Fibroblast of lung (primary cell): ENCODE measurements around the gene MYBPC2. TPM values are rescaled to one million over a fixed set of nuclear protein-coding genes. Genes with fewer than 3 reads are reported as not detected.

ENCODE experiments used
- DNase-seq, 2 donors: peaks; one replicate each; pipeline versions ENCODE4 v3.0.0 to v3.0.0-alpha.2; 2010; ENCODE audit warnings: low read depth in 2 of 2
- H2AFZ ChIP-seq: 2 replicates; pipeline ENCODE4 v1.5.1; 2012; ENCODE audit warnings: low read length, control low read depth, inconsistent platforms
- H3K27ac ChIP-seq: 2 replicates; pipeline ENCODE4 v1.5.1; 2011; ENCODE audit warnings: low read length, control low read depth; ENCODE audit not compliant: insufficient read depth
- H3K27me3 ChIP-seq: 2 replicates; pipeline ENCODE4 v1.5.1; 2011; ENCODE audit warnings: mild to moderate bottlenecking, low read length; ENCODE audit not compliant: control insufficient read depth, insufficient read depth
- H3K36me3 ChIP-seq: 2 replicates; pipeline ENCODE4 v1.5.1; 2011; ENCODE audit warnings: low read length; ENCODE audit not compliant: control insufficient read depth, insufficient read depth
- H3K4me1 ChIP-seq: 2 replicates; pipeline ENCODE4 v1.5.1; 2011; ENCODE audit warnings: low read length; ENCODE audit not compliant: control insufficient read depth, insufficient read depth; ENCODE audit errors: extremely low read depth
- H3K4me2 ChIP-seq: 2 replicates; pipeline ENCODE4 v1.5.1; 2011; ENCODE audit warnings: low read length, control low read depth; ENCODE audit not compliant: insufficient read depth; ENCODE audit errors: extremely low read depth
- H3K4me3 ChIP-seq, 4 experiments: fragments of 200-600 bp in 1 of 4; sonication (generic) in 1 of 4; replicated peaks in 1 of 4; 2 replicates each; pipeline ENCODE4 v1.5.1; 2011 to 2016; ENCODE audit warnings: low read length in 4 of 4, low read depth in 3 of 4, mild to moderate bottlenecking in 3 of 4, control low read depth in 2 of 4, inconsistent platforms in 1 of 4, mixed read lengths in 1 of 4; ENCODE audit not compliant: insufficient read depth in 1 of 4; ENCODE audit errors: control extremely low read depth in 1 of 4
- H3K79me2 ChIP-seq: 2 replicates; pipeline ENCODE4 v1.5.1; 2012; ENCODE audit warnings: mild to moderate bottlenecking, low read length, inconsistent platforms; ENCODE audit not compliant: control insufficient read depth, insufficient read depth
- H3K9ac ChIP-seq: 2 replicates; pipeline ENCODE4 v1.5.1; 2011; ENCODE audit warnings: mild to moderate bottlenecking, low read length, control low read depth; ENCODE audit not compliant: insufficient read depth
- H3K9me3 ChIP-seq: 2 replicates; pipeline ENCODE4 v1.5.1; 2012; ENCODE audit warnings: low read depth, low read length; ENCODE audit not compliant: control insufficient read depth, insufficient read depth
- H4K20me1 ChIP-seq: 2 replicates; pipeline ENCODE4 v1.5.1; 2011; ENCODE audit warnings: low read length; ENCODE audit not compliant: control insufficient read depth, insufficient read depth; ENCODE audit errors: extremely low read depth
- EZH2 ChIP-seq: IDR thresholded peaks from 2 replicates; pipeline ENCODE4 v1.5.1; 2012; ENCODE audit warnings: low read length, control low read depth, mild to moderate bottlenecking; ENCODE audit errors: missing control alignments
- polyA plus RNA-seq, 2 donors: library from polyadenylated mRNA; depleted of rRNA in 1 of 2; stranded (reverse) in 1 of 2; unstranded in 1 of 2; fragments of >200 nt; gene quantifications; 2 replicates each; pipeline ENCODE4 v1.2.1, GENCODE V29; 2011 to 2012; ENCODE audit warnings: missing spikeins in 1 of 2
- total RNA-seq: library from RNA; depleted of rRNA; stranded (reverse); fragments of >200 nt; gene quantifications from 2 replicates; pipeline ENCODE4 v1.2.1, GENCODE V29; 2014
- TF ChIP-seq, protein P1 (sequence below), 2 donors: IDR thresholded peaks in 1 of 2; conservative IDR thresholded peaks in 1 of 2; 1 replicate in 1 of 2; 2 replicates in 1 of 2; pipeline ENCODE4 v1.5.1; 2011 to 2012; ENCODE audit warnings: low read length in 2 of 2, control low read depth in 1 of 2, inconsistent platforms in 1 of 2, low read depth in 1 of 2, mild to moderate bottlenecking in 1 of 2

The MYBPC2 gene
- total and polyA plus RNA-seq, 2 donors (not counting 1 experiment from before 2014, with no cell fraction given), result under 0.01 TPM; not detected in 1

DNA sequence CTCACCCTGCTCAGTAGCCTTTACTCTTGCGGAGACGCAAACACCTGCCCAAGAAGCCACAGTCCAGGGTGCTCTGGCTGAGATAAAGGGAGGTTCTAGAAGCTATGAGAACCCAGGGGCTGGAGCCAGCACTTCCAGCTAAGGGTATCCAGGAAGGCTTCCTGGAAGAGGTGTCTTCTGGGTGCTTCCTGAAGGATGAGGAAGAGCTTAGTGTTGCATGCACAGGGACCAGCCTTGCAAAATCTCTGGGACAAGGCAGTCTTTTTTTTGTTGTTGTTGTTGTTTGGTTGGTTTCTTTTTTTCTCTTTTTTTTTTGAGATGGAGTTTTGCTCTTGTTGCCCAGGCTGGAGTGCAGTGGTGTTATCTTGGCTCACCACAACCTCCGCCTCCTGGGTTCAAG, 20.6 kb downstream of the MYBPC2 start:
- TF ChIP-seq EZH2, result no peak
- TF ChIP-seq, protein P1, sequence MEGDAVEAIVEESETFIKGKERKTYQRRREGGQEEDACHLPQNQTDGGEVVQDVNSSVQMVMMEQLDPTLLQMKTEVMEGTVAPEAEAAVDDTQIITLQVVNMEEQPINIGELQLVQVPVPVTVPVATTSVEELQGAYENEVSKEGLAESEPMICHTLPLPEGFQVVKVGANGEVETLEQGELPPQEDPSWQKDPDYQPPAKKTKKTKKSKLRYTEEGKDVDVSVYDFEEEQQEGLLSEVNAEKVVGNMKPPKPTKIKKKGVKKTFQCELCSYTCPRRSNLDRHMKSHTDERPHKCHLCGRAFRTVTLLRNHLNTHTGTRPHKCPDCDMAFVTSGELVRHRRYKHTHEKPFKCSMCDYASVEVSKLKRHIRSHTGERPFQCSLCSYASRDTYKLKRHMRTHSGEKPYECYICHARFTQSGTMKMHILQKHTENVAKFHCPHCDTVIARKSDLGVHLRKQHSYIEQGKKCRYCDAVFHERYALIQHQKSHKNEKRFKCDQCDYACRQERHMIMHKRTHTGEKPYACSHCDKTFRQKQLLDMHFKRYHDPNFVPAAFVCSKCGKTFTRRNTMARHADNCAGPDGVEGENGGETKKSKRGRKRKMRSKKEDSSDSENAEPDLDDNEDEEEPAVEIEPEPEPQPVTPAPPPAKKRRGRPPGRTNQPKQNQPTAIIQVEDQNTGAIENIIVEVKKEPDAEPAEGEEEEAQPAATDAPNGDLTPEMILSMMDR (conservative IDR thresholded peaks at IDR 0.05 in 1 of 2, IDR thresholded peaks at IDR 0.05 in 1 of 2; ENCODE audit: low read depth in 1 of 2, low read length in 2 of 2), result no peak
- Histone ChIP-seq H3K4me1 (no peaks in the 10 kb centered on the region), H3K9me3 (no peaks in the 10 kb centered on the region), H3K79me2 (no peaks in the 10 kb centered on the region), H2AFZ (no peak overlapping the region), H3K4me2 (no peak overlapping the region), H3K27ac (no peak overlapping the region), H3K27me3 (peaks cover 4% of the 10 kb centered on the region), H3K4me3 (no peak overlapping the region), H3K36me3 (no peaks in the 10 kb centered on the region), H4K20me1 (no peaks in the 10 kb centered on the region), H3K9ac (no peak overlapping the region)
- DNase-seq, result no peak

DNA sequence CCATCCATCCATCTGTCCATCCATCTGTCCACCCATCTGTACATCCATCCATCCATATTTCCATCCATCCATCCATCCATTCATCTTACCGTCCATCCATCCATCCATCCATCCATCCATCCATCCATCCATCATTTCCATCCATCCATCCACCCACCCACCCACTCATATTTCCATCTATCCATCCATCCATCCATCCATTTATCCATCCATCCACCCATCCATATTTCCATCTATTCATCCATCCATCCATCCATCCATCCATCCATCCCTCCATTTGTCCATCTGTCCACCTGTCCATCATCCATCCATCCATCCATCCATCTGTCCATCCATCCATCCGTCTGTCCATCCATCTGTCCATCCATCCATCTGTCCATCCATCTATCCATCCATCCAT, 23.3 kb downstream of the MYBPC2 start:
- H3K36me3 ChIP-seq, result no peaks in the 10 kb centered on the region
- H4K20me1 ChIP-seq, result no peaks in the 10 kb centered on the region
- TF ChIP-seq, protein P1 (conservative IDR thresholded peaks at IDR 0.05 in 1 of 2, IDR thresholded peaks at IDR 0.05 in 1 of 2; ENCODE audit: low read depth in 1 of 2, low read length in 2 of 2), result no peak
- TF ChIP-seq EZH2, result no peak
- no peak overlapping the region for H3K9ac ChIP-seq
- peaks cover 9% of the 10 kb centered on the region for H3K27me3 ChIP-seq
- no peak overlapping the region for H2AFZ ChIP-seq
- DNase-seq, result no peak
- peaks cover 2% of the 10 kb centered on the region for H3K4me1 ChIP-seq
- no peaks in the 10 kb centered on the region for H3K79me2 ChIP-seq
- no peaks in the 10 kb centered on the region for H3K9me3 ChIP-seq
- no peak overlapping the region for H3K27ac ChIP-seq
- no peak overlapping the region for H3K4me3 ChIP-seq
- H3K4me2 ChIP-seq, result no peak overlapping the region

DNA sequence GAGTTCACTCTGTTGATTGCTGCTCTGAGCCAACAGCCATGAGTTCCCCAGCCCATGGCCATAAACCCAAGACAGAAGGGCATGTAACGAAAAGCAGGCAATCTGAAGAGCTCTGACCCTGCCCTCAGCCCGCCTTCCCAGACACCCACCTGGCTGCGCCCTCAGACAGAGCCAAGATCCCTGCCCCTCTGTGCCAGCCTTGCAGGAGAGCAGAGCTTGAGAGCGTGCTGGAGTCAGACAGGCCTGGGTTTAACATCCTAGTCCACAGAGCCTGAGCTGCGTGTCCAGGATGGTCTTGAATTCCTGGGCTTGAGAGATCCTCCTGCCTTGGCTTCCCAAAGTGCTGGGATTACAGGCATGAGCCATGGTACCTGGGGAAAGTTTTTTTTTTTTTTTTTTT, 24.6 kb downstream of the MYBPC2 start:
- Histone ChIP-seq H3K4me3 (no peak overlapping the region), H3K36me3 (no peaks in the 10 kb centered on the region), H3K4me2 (no peak overlapping the region), H3K4me1 (peaks cover 2% of the 10 kb centered on the region), H2AFZ (no peak overlapping the region), H3K79me2 (no peaks in the 10 kb centered on the region), H3K9me3 (no peaks in the 10 kb centered on the region), H3K27ac (no peak overlapping the region), H3K27me3 (peaks cover 9% of the 10 kb centered on the region), H4K20me1 (no peaks in the 10 kb centered on the region), H3K9ac (no peak overlapping the region)
- no peak for DNase-seq
- TF ChIP-seq, protein P1 (conservative IDR thresholded peaks at IDR 0.05 in 1 of 2, IDR thresholded peaks at IDR 0.05 in 1 of 2; ENCODE audit: low read depth in 1 of 2, low read length in 2 of 2), result no peak
- TF ChIP-seq EZH2, result no peak
